Stimulated activated naive CD4-positive, alpha-beta T cell treated with Interleukin-2 at 50 U/mL for 16 hours (primary cell): ENCODE measurements around the gene KCNJ16.

ENCODE experiments used
- DNase-seq: peaks from one replicate; lab custom pipeline; 2025; lab: John Stamatoyannopoulos, UW

KCNJ16 gene

GRCh38 chr17:70098030-70098429 lies 23.0 kb downstream of the KCNJ16 start:
- DNase-seq: no peak

- DNase-seq: no peak
Measured at GRCh38 chr17:70099294-70099693, 24.3 kb downstream of the KCNJ16 start.

- DNase-seq: no peak
Measured at GRCh38 chr17:70099884-70100283, 24.9 kb downstream of the KCNJ16 start.

GRCh38 chr17:70100983-70101382 lies 26.0 kb downstream of the KCNJ16 start:
- DNase-seq: no peak

- no peak for DNase-seq
Measured at GRCh38 chr17:70102531-70102930, 27.5 kb downstream of the KCNJ16 start.

GRCh38 chr17:70104791-70105523 lies 29.9 kb downstream of the KCNJ16 start:
- DNase-seq: no peak

- DNase-seq: no peak
Measured at GRCh38 chr17:70105641-70106040, 30.6 kb downstream of the KCNJ16 start.

GRCh38 chr17:70106551-70106950 lies 31.5 kb downstream of the KCNJ16 start:
- DNase-seq: no peak

- no peak for DNase-seq
Measured at GRCh38 chr17:70107441-70107840, 32.4 kb downstream of the KCNJ16 start.

- no peak for DNase-seq
Measured at GRCh38 chr17:70107904-70108565, 33.0 kb downstream of the KCNJ16 start.

- DNase-seq: no peak
Measured at GRCh38 chr17:70109497-70109896, 34.5 kb downstream of the KCNJ16 start.

- no peak for DNase-seq
Measured at GRCh38 chr17:70110443-70110880, 35.4 kb downstream of the KCNJ16 start.

- no peak for DNase-seq
Measured at GRCh38 chr17:70111201-70111600, 36.2 kb downstream of the KCNJ16 start.

- no peak for DNase-seq
Measured at GRCh38 chr17:70114405-70114804, 39.4 kb downstream of the KCNJ16 start.

- DNase-seq: no peak
Measured at GRCh38 chr17:70115126-70115525, 40.1 kb downstream of the KCNJ16 start.

GRCh38 chr17:70116919-70117318 lies 41.9 kb downstream of the KCNJ16 start:
- DNase-seq: no peak

- no peak for DNase-seq
Measured at GRCh38 chr17:70119545-70119944, 44.5 kb downstream of the KCNJ16 start.

GRCh38 chr17:70119983-70120382 lies 45.0 kb downstream of the KCNJ16 start:
- DNase-seq: no peak

- DNase-seq: no peak
Measured at GRCh38 chr17:70120425-70120824, 45.4 kb downstream of the KCNJ16 start.

- no peak for DNase-seq
Measured at GRCh38 chr17:70121126-70121525, 46.1 kb downstream of the KCNJ16 start.

- no peak for DNase-seq
Measured at GRCh38 chr17:70123193-70123592, 48.2 kb downstream of the KCNJ16 start.

- no peak for DNase-seq
Measured at GRCh38 chr17:70124723-70125122, 49.7 kb downstream of the KCNJ16 start.

GRCh38 chr17:70127221-70127873 lies 52.3 kb downstream of the KCNJ16 start:
- DNase-seq: no peak
